ENCODE data around the gene DNAL1. TPM values are rescaled to one million over a fixed set of nuclear protein-coding genes. Genes with fewer than 3 reads are reported as not detected.

The DNAL1 gene
- polyA plus RNA-seq, 1 of the 3 experiments (the other 2 are of a cell fraction), result 2.6 TPM

- TF ChIP-seq REST (IDR thresholded peaks at IDR 0.05; ENCODE audit: low read depth, low read length) (no peak), PBX3 (IDR thresholded peaks at IDR 0.05) (no peak), GABPA (IDR thresholded peaks at IDR 0.05; ENCODE audit: low read depth) (no peak)
These were observed 98.7 kb downstream of the DNAL1 start (continued) for GRCh38 chr14:73743431-73743931.

- Histone ChIP-seq H3K9me2 (no peaks in the 10 kb centered on the region), H3K79me2 (ENCODE audit: insufficient read depth) (peaks cover 98% of the 10 kb centered on the region), H3K27ac (ENCODE audit: low read depth in 2 of 2, low read length in 1 of 2) (no peak overlapping the region), H3K9me3 (no peaks in the 10 kb centered on the region), H3K4me1 (ENCODE audit: control insufficient read depth in 1 of 2, insufficient read depth in 2 of 2, low read depth in 1 of 2, low read length in 1 of 2) (peaks cover 31 to 80% of the 10 kb centered on the region in 2 experiments; a peak in 3 of 4 replicates), H3K36me3 (replicated peaks in 1 of 2; ENCODE audit: control insufficient read depth in 1 of 2, insufficient read depth in 2 of 2, low read length in 1 of 2) (no peaks in the 10 kb centered on the region), H2AFZ (ENCODE audit: low read depth) (no peak overlapping the region), H3K4me3 (ENCODE audit: low read depth in 2 of 2, low read length in 1 of 2) (no peak overlapping the region), H3K9ac (no peak overlapping the region), H4K20me1 (ENCODE audit: insufficient read depth) (peaks cover 94% of the 10 kb centered on the region), H3K27me3 (ENCODE audit: insufficient read depth) (no peaks in the 10 kb centered on the region), H3F3A (replicated peaks; ENCODE audit: insufficient read depth) (no peaks in the 10 kb centered on the region), H3K4me2 (no peak overlapping the region)
- no peak for DNase-seq
- WGBS (ENCODE audit: low lambda C conversion rate), result 86% methylated on average over 5 of the region's 7 CpGs
- ChIA-PET CTCF (interaction anchor here (0.6 to 5.7 kb wide), 9 partner anchors 9 to 136 kb away, joined by 3 to 27 read pairs (median 3); a partner anchor contains a TSS), POLR2A (no interaction called here)
- TF ChIP-seq USF2 (IDR thresholded peaks at IDR 0.05; ENCODE audit: borderline replicate concordance, low read depth, low read length) (no peak), RXRA (IDR thresholded peaks at IDR 0.05; ENCODE audit: borderline replicate concordance, low read depth) (no peak), TEAD4 (IDR thresholded peaks at IDR 0.05; ENCODE audit: borderline replicate concordance, insufficient read depth) (no peak), SIN3A (IDR thresholded peaks at IDR 0.05; ENCODE audit: borderline replicate concordance, low read depth, low read length) (no peak), RCOR1 (IDR thresholded peaks at IDR 0.05; ENCODE audit: low read length) (no peak), FOXJ3 (CRISPR knock-in tag; IDR thresholded peaks at IDR 0.05) (no peak), USF1 (IDR thresholded peaks at IDR 0.05; ENCODE audit: borderline replicate concordance, low read depth) (no peak), IRF3 (IDR thresholded peaks at IDR 0.05; ENCODE audit: low read depth, low read length) (no peak), JUND (IDR thresholded peaks at IDR 0.05) (no peak), CHD2 (IDR thresholded peaks at IDR 0.05; ENCODE audit: low read length, partially characterized antibody) (no peak), MXI1 (IDR thresholded peaks at IDR 0.05; ENCODE audit: low read depth, low read length) (no peak), ELF1 (IDR thresholded peaks at IDR 0.05) (no peak), ZBTB33 (IDR thresholded peaks at IDR 0.05; ENCODE audit: borderline replicate concordance, low read depth) (no peak), MAX (IDR thresholded peaks at IDR 0.05; ENCODE audit: low read depth) (no peak), EZH2phosphoT487 (IDR thresholded peaks at IDR 0.05; ENCODE audit: borderline replicate concordance, low read depth) (no peak), POLR2AphosphoS5 (IDR thresholded peaks at IDR 0.05; ENCODE audit: low read depth, low read length) (no peak), SMC3 (IDR thresholded peaks at IDR 0.05; ENCODE audit: low read depth, low read length) (no peak)
These were observed 99.5 kb downstream of the DNAL1 start for GRCh38 chr14:73744175-73744867.
